Smooth muscle cell of the brain vasculature (primary cell): Measurements from ENCODE around the gene RCAN2.

Experiments
- DNase-seq: peaks from one replicate; pipeline ENCODE4 v3.0.0-alpha.2; 2012; ENCODE audit warnings: low read depth, low spot score

RCAN2 gene

DNA sequence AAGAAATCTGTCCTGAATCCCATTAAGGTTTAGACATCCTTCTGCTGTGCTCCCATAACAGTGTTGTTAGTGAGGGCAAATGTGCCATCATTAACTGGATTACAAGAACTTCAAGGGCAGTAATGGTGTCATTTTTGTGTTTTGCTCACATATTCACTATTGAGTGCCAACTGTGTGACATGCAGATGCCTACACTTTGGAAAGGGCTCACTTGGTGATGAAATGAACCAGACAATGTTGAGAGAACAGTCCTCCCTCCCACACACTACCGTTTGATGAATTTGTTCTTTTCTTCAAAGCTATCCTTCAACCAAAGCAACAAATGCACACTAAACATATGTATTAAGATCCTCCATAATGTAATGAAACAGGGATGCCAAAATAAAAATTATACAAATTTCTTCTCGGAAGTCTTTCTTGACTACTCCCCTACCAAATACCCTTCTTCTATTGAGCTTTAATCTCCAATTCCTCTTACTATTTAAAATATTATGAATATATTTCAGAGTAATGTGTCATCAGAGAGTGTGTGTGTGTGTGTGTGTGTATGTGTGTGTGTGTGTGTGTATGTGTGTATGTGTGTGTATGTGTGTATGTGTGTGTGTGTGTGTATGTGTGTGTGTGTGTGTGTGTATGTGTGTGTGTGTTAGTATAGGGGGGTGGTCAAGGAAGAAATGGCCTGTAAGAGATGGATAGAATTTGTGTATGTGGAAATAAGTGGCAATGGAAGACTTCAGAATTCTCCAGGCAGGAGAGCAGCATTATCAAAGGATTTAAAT lies 228.1 kb downstream of the RCAN2 start:
- no peak for DNase-seq

DNA sequence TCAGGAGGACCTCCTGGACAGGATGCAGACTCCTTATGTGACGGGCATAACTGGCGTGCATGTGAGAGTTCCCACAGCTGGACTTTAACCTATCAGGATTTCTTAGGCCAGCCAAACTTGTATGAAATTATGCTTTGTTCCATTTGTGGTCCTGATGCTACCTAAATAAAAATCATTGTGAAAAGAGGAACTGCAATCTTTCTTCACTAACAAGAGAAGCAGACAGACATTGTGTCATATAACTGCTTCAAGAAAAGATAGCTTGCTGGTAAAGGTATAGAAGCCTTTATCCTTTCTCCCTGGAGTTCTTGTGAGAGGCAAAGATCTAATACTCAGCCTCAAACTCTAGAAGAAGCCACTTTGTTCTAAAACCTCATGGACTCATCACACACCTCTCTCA lies 233.0 kb downstream of the RCAN2 start:
- no peak for DNase-seq

DNA sequence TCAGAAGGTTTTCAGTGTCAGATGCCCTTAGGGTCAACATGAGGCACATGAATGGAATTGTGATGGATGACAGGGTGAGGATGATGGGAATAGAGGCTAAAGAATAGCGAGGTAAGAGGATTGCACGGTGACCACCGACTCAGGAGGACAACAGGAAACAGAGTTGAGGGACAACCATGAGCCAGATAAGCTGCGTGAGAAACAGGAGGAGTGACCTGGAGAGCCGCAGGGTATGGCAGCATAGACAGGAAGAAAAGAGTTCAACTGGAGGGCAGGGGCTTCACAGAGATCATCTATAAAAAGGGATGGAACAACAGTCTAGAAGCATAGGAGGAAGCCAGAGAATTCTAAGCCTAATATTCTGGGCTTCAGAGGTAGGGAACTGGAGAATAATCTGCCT lies 235.7 kb downstream of the RCAN2 start:
- no peak for DNase-seq

DNA sequence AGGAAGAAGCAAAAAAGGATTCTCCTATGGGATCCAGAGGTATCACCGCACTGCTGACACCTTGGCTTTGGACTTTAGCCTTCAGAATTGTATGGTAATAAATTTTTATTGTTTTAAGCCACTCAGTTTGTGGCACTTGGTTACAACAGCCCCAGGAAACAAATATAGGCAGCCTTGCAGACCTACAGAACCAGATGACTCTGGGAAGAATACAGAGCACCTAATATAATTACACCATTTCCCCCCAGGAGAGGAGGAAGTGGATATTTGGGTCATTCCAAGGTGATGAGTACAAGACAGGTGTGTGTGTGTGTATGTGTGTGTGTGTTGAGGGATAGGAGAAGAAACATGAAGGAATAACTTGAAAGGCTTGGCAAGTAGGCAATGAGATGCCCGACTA lies 236.3 kb downstream of the RCAN2 start:
- no peak for DNase-seq

DNA sequence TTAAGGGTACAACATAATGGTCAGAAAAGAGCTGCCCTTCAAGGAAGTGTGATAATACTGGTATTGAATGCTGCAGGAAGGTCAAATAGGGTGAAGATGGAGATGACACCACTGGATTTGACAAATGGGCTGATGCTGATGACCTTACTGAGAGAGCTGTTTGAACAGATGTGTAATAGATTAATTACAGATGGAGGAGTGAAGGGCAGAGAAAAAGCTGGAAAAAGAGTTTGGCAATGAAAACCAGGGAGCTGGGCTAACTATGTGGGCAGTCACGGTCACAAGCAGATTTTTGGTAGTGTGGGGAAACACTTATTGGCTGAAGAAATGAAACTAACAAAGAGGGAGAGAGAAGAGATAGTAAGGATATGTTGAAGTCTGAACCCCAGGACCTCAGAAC lies 236.9 kb downstream of the RCAN2 start:
- DNase-seq, result no peak

DNA sequence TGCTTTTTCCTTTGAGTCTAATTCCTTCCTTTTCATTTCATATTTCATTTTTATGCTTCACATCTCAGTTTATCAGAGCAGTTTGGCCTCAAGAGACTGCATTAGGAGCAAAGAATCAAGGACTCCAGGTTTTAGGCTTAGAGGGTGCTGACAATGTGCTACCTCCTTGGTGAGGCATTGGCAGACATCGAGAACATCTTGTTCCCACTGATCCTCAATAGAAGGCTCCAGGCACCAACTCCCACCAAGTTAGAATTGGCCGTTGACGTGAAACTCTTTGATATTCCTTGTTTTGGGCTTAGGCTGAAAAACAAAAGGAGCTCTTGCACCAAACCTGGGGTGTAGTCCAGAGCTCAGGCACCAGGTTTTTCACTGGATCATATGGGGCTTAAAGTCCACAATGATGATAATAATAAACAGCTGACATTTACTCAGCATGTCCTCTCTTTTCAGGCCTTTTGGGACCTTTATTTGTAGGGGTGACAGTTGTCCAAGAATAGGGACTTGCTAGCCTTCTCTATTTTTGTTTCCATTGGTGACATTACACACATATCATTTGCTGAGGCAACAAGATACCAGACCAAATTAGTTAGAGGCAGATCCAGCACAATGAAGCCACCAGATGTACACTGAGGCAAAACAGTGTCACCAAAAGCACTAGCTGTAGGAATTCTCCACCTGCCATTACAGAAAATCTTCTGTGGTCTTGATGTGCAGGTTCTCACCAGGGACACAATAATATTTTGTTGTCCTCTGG lies 239.5 kb downstream of the RCAN2 start:
- DNase-seq, result no peak

DNA sequence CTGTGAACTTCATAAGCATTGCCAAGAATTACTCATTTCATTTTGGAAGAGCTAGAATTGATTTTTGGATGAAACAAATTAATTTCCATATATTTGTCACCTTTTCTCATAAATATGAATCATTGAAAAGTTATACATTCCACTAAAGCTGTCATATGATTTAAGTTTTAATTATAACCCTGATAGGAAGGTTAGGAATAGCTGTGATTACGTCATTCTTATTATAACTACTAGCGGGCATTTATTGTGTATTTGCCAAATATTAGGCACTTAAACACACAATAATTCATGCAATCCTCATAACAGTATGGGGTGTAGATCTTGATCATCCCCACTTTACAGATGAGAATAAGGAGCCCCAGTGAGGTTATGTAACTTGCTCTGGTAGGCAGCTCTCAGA lies 243.1 kb downstream of the RCAN2 start:
- DNase-seq, result no peak

DNA sequence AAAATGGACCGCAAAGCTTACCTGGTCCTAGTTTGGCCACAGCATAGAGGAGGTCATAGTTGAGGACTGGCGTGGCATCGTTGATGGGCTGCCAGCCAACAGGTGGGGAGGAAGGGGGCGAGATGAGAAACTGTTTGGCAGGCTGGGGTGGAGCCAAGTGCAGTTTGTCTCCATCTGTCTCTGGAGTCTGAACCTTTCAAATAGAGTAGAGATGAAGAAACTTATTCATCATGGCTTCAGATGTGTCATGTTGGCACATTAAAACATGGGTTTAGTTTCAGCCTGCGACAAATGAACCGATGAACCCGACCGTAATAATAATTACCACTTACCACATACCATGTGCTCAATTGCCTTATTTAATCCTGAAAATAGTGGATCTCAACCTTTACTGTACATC lies 244.5 kb downstream of the RCAN2 start:
- no peak for DNase-seq

DNA sequence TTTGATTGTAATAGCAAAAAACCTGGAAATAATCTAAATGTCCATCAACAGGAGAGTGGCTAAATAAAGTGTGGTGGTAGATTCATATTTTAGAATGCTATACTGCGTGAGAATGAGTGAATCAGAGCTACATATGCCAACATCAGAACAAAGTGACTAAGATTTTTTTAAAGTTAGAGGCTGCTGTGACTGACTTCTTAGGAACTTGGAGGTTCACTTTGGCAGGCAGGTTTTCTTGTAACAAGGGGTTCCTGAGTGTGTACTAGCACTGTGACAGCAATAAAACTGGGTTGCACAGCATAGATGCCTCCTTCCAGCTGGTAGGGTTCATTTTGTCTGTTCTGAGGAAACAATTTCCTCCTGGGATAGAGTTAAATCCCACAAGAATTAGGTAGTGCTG lies 245.2 kb downstream of the RCAN2 start:
- DNase-seq, result no peak

DNA sequence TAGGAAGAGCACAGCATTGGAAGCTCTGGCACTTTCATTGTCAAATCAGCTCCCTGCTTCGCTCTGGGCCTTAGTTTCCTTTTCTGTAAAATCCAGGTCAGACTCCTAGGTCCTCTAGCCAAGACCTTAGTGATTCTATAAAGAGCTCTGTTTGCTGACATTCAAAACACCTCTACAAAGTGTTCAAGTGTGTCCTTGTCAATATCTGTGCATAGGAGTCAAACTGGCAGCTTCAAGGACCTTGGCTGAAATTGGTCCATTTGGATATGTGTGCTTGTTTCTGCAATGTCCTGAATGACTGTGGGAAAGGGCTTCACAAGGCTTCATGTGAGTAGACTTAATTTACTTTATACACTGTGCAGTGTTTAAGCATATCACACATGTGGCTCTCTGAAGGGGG lies 246.6 kb downstream of the RCAN2 start:
- no peak for DNase-seq

DNA sequence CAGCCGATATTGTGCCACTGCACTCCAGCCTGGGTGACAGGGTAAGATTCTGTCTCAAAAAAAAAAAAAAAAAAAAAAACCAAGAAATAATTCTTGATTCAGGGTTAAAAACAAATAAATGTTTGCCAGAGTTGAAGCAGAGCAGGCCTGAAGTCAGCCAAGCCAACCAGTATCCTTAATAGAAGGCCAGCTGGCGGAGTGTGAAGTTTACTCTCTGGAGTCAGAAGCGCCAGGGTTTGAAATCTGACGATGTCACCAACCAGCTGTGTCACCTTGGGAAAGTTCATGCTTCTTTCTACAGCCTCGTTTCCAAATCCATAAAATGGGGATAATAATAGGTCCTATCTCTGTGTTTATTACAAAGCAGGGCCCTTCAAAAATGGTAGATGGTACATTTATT lies 247.5 kb downstream of the RCAN2 start:
- no peak for DNase-seq

DNA sequence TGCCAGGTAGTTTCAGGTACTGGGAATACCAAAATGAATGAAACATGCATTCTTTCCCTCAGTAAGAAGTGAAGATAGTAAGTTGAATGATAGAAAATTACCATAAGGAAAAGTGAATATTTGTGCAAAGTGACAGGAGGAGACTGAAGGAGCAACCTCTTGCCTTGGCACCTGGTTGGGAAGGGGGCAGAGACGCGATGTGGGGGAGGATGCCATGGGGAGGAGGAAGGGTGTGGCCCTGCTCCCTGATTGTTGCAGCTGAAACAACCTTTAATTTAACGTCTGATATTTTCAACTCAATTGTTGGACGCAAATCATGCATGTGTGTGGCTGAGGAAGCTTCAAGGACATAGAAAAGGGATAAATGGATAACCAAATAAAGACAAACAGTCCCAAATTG lies 248.3 kb downstream of the RCAN2 start:
- no peak for DNase-seq

DNA sequence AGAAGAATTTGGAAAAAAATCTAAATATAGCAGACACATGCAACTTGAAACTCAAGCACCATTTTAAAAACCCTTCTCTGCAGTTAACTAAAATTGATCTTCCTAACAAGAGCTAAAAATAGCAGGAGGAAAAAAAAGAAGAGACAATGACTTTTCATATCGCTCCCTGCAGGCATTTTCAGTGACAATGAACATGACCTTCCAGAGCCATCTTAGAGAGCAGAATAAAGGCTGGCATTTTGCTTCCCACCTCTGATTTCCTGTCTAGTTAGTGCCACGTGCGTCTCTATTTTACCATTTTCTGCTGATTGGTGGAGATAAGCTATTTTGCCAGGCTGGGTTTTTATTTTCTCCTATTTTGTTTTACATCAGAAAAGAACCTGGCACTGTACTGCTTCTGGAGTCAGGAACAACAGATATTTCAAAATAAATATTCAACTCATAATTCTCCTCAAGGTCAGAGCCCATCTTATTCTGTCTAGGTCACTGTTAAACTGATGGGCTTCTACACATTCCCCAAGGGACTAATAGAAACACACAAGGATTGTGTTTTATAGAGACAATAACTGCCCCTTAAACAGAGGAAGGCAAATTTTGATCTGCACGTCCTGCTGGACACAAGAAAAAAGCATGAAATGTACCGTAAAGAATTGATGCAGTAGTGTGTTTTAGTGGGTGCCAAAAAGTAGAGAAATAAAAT lies 250.2 kb downstream of the RCAN2 start:
- DNase-seq, result no peak

DNA sequence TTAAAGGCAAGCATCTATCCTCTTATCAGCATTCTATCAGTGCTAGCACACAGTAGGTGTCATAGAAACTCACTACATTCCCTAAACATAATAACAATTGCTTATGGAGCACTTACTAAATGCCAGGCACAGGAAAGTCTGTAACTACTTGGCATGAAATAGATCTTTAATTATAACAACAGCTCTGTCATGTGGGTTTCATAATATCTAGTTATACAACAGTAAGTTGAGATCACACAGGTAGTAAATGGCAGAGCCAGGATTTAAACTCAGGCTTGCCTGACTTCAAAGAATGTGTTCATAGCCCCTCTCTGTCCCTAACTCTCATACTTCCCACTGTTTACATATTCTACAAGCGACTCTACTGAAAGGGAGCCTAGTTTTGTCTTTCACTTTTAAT lies 254.5 kb downstream of the RCAN2 start:
- DNase-seq, result no peak

DNA sequence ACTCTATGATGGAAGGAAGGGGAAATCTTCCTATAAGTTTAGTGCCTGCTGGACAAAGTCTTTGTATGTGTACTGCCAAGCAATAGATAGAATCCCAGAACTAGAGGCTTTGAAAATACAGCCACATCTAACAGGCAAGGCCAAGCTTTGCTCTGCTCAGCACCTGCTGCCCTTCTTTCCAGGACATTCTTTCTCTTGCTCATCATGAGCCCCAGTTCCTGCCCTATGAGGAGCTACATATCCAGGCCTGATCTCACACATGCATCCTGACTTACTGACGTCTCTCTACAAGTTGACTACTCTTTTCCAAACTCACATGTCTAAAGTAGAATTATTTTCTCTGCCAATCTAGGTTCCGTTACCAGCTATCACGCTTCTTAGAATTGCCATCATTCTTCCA lies 256.0 kb downstream of the RCAN2 start:
- DNase-seq, result no peak

DNA sequence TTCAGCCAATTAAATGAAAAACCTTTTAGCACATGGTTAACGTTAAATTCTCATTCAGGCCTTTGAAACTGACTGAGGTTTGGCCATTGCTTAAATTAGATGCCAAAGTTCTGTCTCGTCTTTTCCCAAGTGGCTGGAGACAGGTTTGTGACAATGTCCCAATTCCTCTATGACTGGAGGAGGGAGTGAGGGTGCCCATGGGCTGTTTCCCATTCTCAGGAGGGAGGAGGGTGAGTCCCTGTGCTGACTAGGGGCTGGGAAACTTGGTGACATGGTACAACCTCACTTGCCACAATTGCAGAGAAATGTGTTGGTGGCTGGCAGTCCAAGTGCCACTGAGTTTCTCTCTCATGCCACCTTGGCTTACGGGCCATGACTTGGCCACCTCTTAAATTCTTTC lies 256.5 kb downstream of the RCAN2 start:
- no peak for DNase-seq

DNA sequence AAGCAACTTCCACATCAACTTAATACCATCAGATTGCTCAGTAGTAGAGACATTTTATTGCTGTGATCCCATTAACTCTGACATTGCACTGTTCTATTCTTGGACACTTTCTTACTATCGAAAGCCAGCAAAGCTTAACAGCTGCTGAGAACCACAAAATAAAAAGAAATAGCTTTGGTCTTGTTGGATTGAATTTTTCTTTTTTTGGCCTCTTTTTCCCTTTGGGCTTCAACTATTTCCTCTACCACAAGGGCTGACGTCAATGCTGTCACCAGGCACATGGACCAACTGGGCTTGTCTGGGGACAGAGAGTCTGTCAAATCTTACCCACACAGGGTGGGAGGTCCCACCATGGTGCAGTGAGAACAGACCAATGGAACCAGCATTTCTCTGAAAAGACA lies 257.1 kb downstream of the RCAN2 start:
- no peak for DNase-seq

DNA sequence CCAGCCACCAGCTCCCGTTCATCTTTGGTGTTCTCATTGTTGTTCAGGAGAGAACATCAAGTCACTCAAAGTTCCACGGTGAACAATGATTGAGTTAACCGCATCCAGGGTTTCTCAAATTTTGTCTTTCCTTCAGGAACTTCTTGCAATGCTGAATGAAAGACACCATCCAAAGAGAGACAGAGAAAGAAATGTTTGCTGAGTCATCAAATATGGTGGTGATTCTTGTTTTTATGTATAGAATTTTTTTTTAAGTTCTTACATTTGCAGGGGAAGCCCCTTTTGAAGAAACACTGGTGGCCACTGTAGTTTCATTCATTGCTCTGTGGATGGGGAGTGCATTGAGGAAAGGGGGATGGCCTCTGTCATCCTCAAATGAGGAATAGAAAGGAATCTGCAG lies 258.1 kb downstream of the RCAN2 start:
- no peak for DNase-seq

DNA sequence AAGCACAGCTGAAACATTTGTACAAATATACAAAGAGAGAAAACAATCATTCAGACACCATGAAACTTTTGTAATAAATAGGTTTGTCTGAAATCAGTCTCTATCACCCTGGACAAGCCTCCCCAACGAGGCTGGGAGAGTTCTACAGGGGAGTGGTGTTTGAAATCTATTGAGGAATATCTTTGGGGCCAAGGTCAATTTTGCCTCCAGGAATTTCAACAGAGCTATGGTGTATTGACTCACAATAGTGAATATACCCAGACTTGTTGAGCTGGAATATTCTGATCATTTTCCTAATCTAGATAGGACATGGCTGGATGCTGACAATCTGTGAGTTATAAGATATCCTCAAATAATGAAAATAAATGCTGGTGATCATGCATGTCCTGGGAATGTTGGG lies 269.0 kb downstream of the RCAN2 start:
- DNase-seq, result no peak

DNA sequence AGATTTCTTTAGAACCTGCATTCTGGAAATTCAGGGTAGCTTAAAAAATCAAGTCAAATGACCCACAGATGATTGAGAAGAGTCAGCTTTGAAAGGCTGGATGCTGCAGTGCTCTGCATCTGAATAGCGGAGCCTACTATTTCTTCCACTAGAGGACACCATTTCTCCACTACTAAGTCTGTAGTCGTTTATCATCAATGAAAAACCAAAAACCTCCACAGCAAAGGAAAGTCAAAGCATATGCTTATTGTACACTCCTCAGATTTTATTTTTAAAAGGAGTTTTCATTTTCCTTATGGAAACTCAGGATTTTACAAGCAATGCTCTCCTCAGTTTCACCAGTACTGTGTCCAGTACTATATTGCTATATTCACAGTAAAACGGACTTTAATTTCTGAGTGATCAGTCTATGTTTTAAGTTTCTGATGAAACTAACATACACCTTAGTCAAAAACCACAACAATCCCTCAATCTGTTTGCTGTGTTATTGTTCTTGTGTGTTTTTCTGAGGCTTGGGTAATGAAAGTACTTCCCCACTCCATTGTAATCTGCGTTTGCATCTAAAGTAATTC lies 269.9 kb downstream of the RCAN2 start:
- DNase-seq, result no peak

DNA sequence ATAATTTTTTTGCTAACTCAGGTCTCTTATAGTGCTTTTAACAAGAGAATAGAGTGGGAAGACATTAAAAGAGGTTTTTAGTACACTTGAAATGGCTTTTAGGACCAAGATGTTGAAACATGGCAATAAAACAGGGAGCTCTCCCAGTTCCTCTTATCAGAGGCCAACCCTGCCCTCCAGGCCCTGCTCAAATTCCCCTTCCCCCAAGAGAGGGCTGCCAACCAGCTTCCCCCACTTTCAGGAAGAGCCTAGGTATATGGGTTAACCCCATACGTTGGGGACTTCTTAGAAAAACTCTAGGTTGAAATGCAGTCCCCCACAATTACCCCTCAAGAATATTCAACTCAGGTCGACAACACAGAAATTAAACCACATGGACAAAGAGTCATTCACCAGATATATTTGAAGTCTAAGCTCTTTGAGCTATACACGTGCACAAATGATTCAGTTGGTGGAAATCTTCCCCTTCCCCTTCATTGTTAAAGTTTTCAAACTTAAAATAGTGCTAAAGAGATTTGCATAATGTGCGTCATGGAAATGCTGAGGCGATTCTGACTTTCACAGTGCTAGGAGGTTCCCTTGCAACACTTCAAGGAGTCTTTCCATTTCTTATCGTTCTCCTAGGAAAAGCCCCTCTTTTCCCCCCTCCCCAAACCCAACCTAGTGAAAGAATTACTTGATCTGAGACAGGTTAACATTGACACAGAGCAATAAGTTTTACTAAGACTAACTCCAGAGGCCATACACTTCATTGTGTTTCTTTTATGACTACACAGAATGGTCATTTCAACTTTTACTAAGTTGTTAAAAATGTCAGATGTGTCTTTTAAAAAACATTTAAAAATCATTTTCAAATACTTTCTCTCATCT lies 270.7 kb downstream of the RCAN2 start:
- no peak for DNase-seq
